Adrenal gland (tissue), 12 donors: ENCODE results near the gene EXTL1. TPM values are rescaled to one million over a fixed set of nuclear protein-coding genes. Genes with fewer than 3 reads are reported as not detected.

Source experiments
- DNase-seq, 7 donors: peaks; one replicate each; pipeline ENCODE4 v3.0.0-alpha.2; 2019 to 2020
- H3K27ac ChIP-seq, 5 donors: fragments of 200-600 bp; sonication (generic) in 4 of 5; 1 replicate in 3 of 5; 2 replicates in 2 of 5; pipeline versions ENCODE4 v1.5.1 to v1.8.0; 2016 to 2020; ENCODE audit warnings: mild to moderate bottlenecking in 1 of 5
- H3K27me3 ChIP-seq: fragments of 200-600 bp; 2 replicates; pipeline ENCODE4 v1.8.0; 2021
- H3K36me3 ChIP-seq, 2 donors: fragments of 200-600 bp; replicated peaks in 1 of 2; 1 replicate in 1 of 2; 2 replicates in 1 of 2; pipeline versions ENCODE4 v1.5.1 to v1.8.0; 2018 to 2022
- H3K4me1 ChIP-seq, 2 donors: fragments of 200-600 bp; replicated peaks in 1 of 2; 1 replicate in 1 of 2; 2 replicates in 1 of 2; pipeline versions ENCODE4 v1.5.1 to v1.8.0; 2018 to 2021
- H3K4me3 ChIP-seq, 4 donors: fragments of 200-600 bp; sonication (generic) in 3 of 4; one replicate each; pipeline ENCODE4 v1.5.1; 2016 to 2018
- H3K9me3 ChIP-seq, 3 donors: fragments of 200-600 bp; sonication (generic) in 1 of 3; replicated peaks in 1 of 3; 1 replicate in 2 of 3; 2 replicates in 1 of 3; pipeline versions ENCODE4 v1.5.1 to v1.8.0; 2016 to 2021
- POLR2A ChIP-seq, 2 donors: fragments of 450-650 bp; IDR thresholded peaks; one replicate each; pipeline ENCODE4 v1.6.1; 2017; ENCODE audit warnings: antibody characterized with exemption in 2 of 2, mild to moderate bottlenecking in 2 of 2, moderate library complexity in 1 of 2
- WGBS, 4 donors: extraction: QIAGEN DNeasy Blood & Tissue Kit in 2 of 4; methylation state at CpG; one replicate each; pipeline versions ENCODE4 v1.1.5 to v1.1.7; 2013 to 2017; 5-methylcytosine and 5-hydroxymethylcytosine counted together
- intact Hi-C, 2 donors: fragments of 100-400 bp; cut with DNase I; formaldehyde crosslinking; loops; one replicate each; pipeline versions ENCODE4 v1.14.1 to v1.15.0; 2022 to 2023
- polyA plus RNA-seq, 3 donors: library from polyadenylated mRNA; stranded (reverse); fragments of 200-250 nt in 2 of 3; fragments of 350-450 nt in 1 of 3; fragmentation: Illumina TruSeq in 1 of 3; extraction: RNeasy Lipid Tissue Mini Kit (QIAGEN cat#74804) in 1 of 3; gene quantifications; one replicate each; pipeline ENCODE4 v1.2.3, GENCODE V29; 2013 to 2014
- total RNA-seq, 9 donors: library from RNA; depleted of rRNA in 4 of 9; stranded (reverse); fragments of >200 nt in 4 of 9; fragments of 120-200 nt in 1 of 9; fragmentation: NEBNext Ultra II Directional in 1 of 9; extraction: Animal tissue kit (Norgen Biotek cat#: 25700) in 1 of 9; gene quantifications; one replicate each; pipeline versions ENCODE4 v1.1.0 to v1.2.4, GENCODE V29; 2013 to 2023
- TF ChIP-seq, protein P1 (sequence below), 6 experiments: fragments of 450-650 bp in 4 of 6; fragments of 200-600 bp in 2 of 6; sonication (generic) in 1 of 6; IDR thresholded peaks; 1 replicate in 5 of 6; 2 replicates in 1 of 6; pipeline versions ENCODE4 v1.5.1 to v1.8.0; 2016 to 2021; ENCODE audit warnings: antibody characterized with exemption in 6 of 6, mild to moderate bottlenecking in 2 of 6, moderate library complexity in 1 of 6
- donor health status: healthy with polysubstance abuse.
- donor health status: Bipolar disorder and iron deficiency.
- donor health status: DM: yes; HTN: yes; CAD: no.
- donor health status: DM: no; HTN: no; CAD: no.
- donor health status: DM: no; HTN: no; CAD: no.
- donor health status: DM: yes; HTN: yes; CAD: no.

Gene EXTL1
- total and polyA plus RNA-seq, 12 donors: 0.31 to 6.5 (median 1.9) TPM

DNA sequence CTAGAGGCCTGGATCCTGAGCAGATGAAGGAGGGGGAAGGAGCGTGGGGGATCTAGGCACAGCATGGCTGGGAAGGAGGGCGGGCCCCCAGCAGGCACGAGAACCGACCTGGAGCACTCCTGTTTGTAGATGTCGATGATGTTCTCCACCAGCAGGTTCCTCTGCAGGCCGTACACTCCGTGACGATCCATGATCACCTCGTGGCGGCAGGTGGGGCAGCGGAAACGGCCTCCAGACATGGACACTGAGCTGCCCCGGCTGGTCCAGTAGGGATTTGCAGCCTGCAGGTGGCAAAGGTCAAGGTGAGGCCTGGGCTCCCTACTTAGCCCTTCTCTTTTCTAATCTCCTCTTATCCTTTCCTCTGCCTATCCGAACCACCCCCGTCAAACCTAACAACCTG lies 44.6 kb downstream of the EXTL1 start:
- WGBS, 4 donors: 84 to 95% (median 89%) methylated on average over 13 to 15 of the region's 15 CpGs
- Histone ChIP-seq H3K27ac (no peak overlapping the region), H3K9me3 (no peaks in the 10 kb centered on the region)

DNA sequence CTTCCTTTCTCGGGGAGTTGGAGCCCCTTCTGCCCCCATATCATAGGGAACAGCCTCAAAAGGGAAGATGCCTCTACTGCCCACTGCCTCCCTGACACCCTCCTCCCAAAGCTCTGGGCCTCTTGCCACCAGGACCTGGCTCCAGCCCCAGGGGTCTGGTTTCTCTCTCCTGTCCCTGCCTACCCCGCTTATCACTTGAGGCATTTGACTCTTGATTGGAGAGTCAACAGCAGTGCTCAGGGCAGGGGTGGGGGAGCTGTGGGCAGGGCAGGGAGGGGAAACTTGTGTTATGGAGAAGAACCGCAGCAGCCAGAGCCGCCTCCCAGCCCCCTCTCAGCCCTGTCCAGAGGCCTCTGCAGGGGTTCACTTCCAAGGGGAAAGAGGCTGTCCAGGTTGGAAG lies 45.3 kb downstream of the EXTL1 start:
- intact Hi-C loops: no loop called here
- DNase-seq: no peak
- Histone ChIP-seq H3K27ac (no peak overlapping the region), H3K9me3 (no peaks in the 10 kb centered on the region), H3K4me3 (no peak overlapping the region), H3K27me3 (peaks cover 19% of the 10 kb centered on the region), H3K4me1 (no peaks in the 10 kb centered on the region), H3K36me3 (no peaks in the 10 kb centered on the region)
- no peak for TF ChIP-seq POLR2A (IDR thresholded peaks at IDR 0.05)
- WGBS, 4 donors: 73 to 86% (median 81%) methylated on average over 2 to 4 of the region's 4 CpGs

More for the DNA sequence above, 44.6 kb downstream of the EXTL1 start:
- intact Hi-C loops: no loop called here
- TF ChIP-seq, protein P1, sequence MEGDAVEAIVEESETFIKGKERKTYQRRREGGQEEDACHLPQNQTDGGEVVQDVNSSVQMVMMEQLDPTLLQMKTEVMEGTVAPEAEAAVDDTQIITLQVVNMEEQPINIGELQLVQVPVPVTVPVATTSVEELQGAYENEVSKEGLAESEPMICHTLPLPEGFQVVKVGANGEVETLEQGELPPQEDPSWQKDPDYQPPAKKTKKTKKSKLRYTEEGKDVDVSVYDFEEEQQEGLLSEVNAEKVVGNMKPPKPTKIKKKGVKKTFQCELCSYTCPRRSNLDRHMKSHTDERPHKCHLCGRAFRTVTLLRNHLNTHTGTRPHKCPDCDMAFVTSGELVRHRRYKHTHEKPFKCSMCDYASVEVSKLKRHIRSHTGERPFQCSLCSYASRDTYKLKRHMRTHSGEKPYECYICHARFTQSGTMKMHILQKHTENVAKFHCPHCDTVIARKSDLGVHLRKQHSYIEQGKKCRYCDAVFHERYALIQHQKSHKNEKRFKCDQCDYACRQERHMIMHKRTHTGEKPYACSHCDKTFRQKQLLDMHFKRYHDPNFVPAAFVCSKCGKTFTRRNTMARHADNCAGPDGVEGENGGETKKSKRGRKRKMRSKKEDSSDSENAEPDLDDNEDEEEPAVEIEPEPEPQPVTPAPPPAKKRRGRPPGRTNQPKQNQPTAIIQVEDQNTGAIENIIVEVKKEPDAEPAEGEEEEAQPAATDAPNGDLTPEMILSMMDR (IDR thresholded peaks at IDR 0.05): no peak
- no peak for TF ChIP-seq POLR2A (IDR thresholded peaks at IDR 0.05)
- Histone ChIP-seq H3K4me1 (no peaks in the 10 kb centered on the region), H3K27me3 (peaks cover 13% of the 10 kb centered on the region), H3K36me3 (no peaks in the 10 kb centered on the region), H3K4me3 (no peak overlapping the region)
- DNase-seq: no peak

DNA sequence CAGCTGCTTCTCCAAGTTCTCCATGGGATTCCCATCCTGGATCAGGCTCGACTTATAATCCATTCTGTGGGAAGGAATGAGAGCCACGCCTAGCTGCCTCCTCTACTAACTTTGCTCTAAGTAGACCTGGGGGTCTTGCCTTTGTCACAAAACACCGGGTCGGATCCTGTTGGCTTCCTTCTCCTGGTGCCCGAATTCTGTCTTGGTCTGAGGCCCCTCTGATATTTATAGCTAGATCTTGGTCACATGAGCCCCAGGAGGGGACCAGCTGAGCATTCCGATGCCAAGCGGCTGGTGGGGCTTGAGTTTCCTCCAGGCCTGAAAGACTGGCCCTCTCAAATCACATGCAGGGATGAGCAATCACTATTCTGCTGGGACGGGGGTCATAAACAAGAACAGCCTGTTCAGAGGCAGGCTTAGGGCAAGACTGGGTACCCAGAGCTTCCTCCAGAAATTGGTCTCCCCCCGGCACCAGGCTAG lies 45.9 kb downstream of the EXTL1 start, which contains the start of gene TRIM63:
Gene TRIM63, minus strand, starts transcription at position 199 of the 480 bp plus-strand sequence. Its CDS starts 136 bp downstream, at position 63.
- Histone ChIP-seq H3K36me3 (no peaks in the 10 kb centered on the region), H3K27ac (no peak within 1 kb of the TSS), H3K4me1 (no peaks in the 10 kb centered on the region), H3K4me3 (no peak within 1 kb of the TSS), H3K9me3 (no peaks in the 10 kb centered on the region), H3K27me3 (peaks cover 24% of the 10 kb centered on the region)
- intact Hi-C loops: no loop called here
- no peak for TF ChIP-seq POLR2A (IDR thresholded peaks at IDR 0.05)
- TF ChIP-seq, protein P1 (IDR thresholded peaks at IDR 0.05): no peak
- DNase-seq: no peak
- WGBS, 4 donors: 61 to 75% (median 69%) methylated on average over 6 to 9 of the region's 9 CpGs

DNA sequence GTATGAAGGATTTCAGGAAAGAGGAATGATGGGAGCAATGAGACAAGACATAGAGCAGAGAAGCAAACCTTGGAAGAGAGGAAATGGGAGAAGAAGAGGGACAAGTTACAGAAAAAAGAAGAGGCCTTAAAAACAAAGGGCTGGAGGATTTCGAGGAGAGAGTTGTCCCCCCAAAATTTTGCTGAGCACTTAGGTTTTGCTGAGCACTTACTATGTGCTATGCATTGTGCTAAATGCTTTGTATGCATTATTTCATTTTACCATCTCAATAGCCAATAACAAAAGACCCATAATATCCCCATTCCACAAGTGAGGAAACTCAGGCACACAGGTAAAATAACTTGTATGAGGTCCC lies 48.3 kb downstream of the EXTL1 start:
- no peak for TF ChIP-seq POLR2A (IDR thresholded peaks at IDR 0.05)
- TF ChIP-seq, protein P1 (IDR thresholded peaks at IDR 0.05): no peak
- Histone ChIP-seq H3K4me1 (no peaks in the 10 kb centered on the region), H3K27ac (no peak overlapping the region), H3K4me3 (no peak overlapping the region), H3K27me3 (peaks cover 32% of the 10 kb centered on the region), H3K9me3 (no peaks in the 10 kb centered on the region), H3K36me3 (no peaks in the 10 kb centered on the region)
- 67 to 88% (median 77%) methylated on average over 1 of the region's 1 CpG for WGBS, 4 donors
- intact Hi-C loops: no loop called here
- DNase-seq: no peak

DNA sequence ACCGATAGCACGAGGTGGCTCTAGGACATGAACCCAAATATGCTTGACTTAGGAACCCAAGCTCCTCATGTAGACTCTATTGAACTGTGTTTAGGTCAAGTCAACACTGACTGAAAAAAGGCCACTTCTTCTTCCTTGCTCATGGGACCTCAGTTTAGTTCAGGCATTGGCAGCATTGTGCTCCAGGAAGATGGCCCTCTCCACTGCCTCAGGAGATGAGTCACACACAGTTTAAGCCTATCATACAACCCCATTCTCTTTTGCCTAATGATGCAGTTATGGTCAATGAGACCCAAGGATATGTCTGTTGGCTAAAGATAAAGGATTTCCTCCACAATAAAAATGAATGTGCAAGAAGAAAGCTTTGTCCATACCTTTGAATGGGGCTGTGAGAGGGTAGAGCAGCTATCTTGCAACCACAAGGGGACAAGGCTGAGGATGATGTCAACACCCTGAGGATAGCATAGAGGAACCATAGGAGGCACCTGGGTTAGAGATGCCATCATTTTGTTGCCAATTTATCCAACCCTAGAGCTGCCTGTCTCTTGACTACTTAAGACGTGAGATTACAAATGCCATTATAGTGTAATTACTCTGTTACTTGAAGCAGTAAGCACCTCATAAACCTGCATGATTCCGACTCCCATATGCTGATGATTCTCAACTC lies 48.9 kb downstream of the EXTL1 start:
- H3K27ac ChIP-seq: no peak overlapping the region
- peaks cover 32% of the 10 kb centered on the region for H3K27me3 ChIP-seq
- TF ChIP-seq, protein P1 (IDR thresholded peaks at IDR 0.05): no peak
- TF ChIP-seq POLR2A (IDR thresholded peaks at IDR 0.05): no peak
- no peaks in the 10 kb centered on the region for H3K36me3 ChIP-seq
- H3K4me3 ChIP-seq: no peak overlapping the region
- 88 to 96% (median 92%) methylated on average over 4 of the region's 4 CpGs for WGBS, 4 donors
- H3K4me1 ChIP-seq: no peaks in the 10 kb centered on the region
- no peaks in the 10 kb centered on the region for H3K9me3 ChIP-seq
- intact Hi-C loops: no loop called here
- DNase-seq: no peak
